Stimulated activated CD8-positive, alpha-beta memory T cell treated with anti-CD3 and anti-CD28 coated beads, Interleukin-4, amount 100 ng/mL, for 4 hours (primary cell): ENCODE data around the gene COX6A1.

Experiments
- DNase-seq, 2 donors: peaks; one replicate each; pipeline ENCODE4 v3.0.0-alpha.2; 2020; ENCODE audit warnings: low read depth in 2 of 2, low spot score in 1 of 2

The COX6A1 gene

GRCh38 chr12:120490325-120490724 lies 52.4 kb downstream of the COX6A1 start:
- DNase-seq = no peak
